HepG2 (cell line): ENCODE measurements around the gene TMEM190. TPM values are rescaled to one million over a fixed set of nuclear protein-coding genes. Genes with fewer than 3 reads are reported as not detected.

Experiments used
- ATF2 ChIP-seq: sonication (generic); formaldehyde crosslinking; IDR thresholded peaks from 2 replicates; pipeline ENCODE4 v1.4.0; 2020; ENCODE audit warnings: missing genetic modification reagents
- CC2D1A ChIP-seq: sonication (generic); formaldehyde crosslinking; IDR thresholded peaks from 2 replicates; pipeline ENCODE4 v1.8.1; 2023; ENCODE audit warnings: mild to moderate bottlenecking, missing genetic modification reagents
- ELF3 ChIP-seq: IDR thresholded peaks from 2 replicates; pipeline ENCODE4 v1.6.1; 2016; ENCODE audit warnings: missing genetic modification reagents, missing compliant biosample characterization
- HDAC6 ChIP-seq: fragments of 200-600 bp; sonication (generic); IDR thresholded peaks from 2 replicates; pipeline ENCODE4 v1.7.0; 2017; ENCODE audit warnings: mild to moderate bottlenecking, antibody characterized with exemption, low read length, low read depth
- HNF4A ChIP-seq: sonication (generic); formaldehyde crosslinking; IDR thresholded peaks from 2 replicates; pipeline ENCODE4 v1.4.0; 2020; ENCODE audit warnings: missing genetic modification reagents
- JUN ChIP-seq: sonication (generic); formaldehyde crosslinking; IDR thresholded peaks from 2 replicates; pipeline ENCODE4 v1.4.0; 2020; ENCODE audit warnings: mild to moderate bottlenecking, missing genetic modification reagents
- MXD4 ChIP-seq: IDR thresholded peaks from 2 replicates; pipeline ENCODE4 v1.6.1; 2016; ENCODE audit warnings: mild to moderate bottlenecking, missing biosample characterization, missing genetic modification reagents
- REL ChIP-seq: sonication (generic); formaldehyde crosslinking; conservative IDR thresholded peaks from 2 replicates; pipeline ENCODE4 v1.8.0; 2022; ENCODE audit warnings: mild to moderate bottlenecking, missing genetic modification reagents, moderate library complexity
- REXO4 ChIP-seq: sonication (generic); formaldehyde crosslinking; IDR thresholded peaks from 2 replicates; pipeline ENCODE4 v1.8.0; 2022; ENCODE audit warnings: missing genetic modification reagents, mild to moderate bottlenecking, borderline replicate concordance
- RNF2 ChIP-seq: fragments of 450-650 bp; conservative IDR thresholded peaks from 2 replicates; pipeline ENCODE4 v1.6.1; 2016; ENCODE audit warnings: low read depth
- SIN3A ChIP-seq: IDR thresholded peaks from 2 replicates; pipeline ENCODE4 v1.6.1; 2011; ENCODE audit warnings: low read depth, mild to moderate bottlenecking, control low read depth, low read length, borderline replicate concordance
- SNAI1 ChIP-seq: sonication (generic); formaldehyde crosslinking; IDR thresholded peaks from 2 replicates; pipeline ENCODE4 v1.5.0; 2020; ENCODE audit warnings: mild to moderate bottlenecking, missing genetic modification reagents, borderline replicate concordance
- STAT5B ChIP-seq: sonication (generic); formaldehyde crosslinking; IDR thresholded peaks from 2 replicates; pipeline ENCODE4 v1.4.0; 2020; ENCODE audit warnings: missing genetic modification reagents
- TBX2 ChIP-seq: sonication (generic); formaldehyde crosslinking; IDR thresholded peaks from 2 replicates; pipeline ENCODE4 v1.5.0; 2020; ENCODE audit warnings: missing genetic modification reagents, mild to moderate bottlenecking, borderline replicate concordance
- TFDP2 ChIP-seq: sonication (generic); formaldehyde crosslinking; IDR thresholded peaks from 2 replicates; pipeline ENCODE4 v1.4.0; 2020; ENCODE audit warnings: missing genetic modification reagents
- THAP9 ChIP-seq: sonication (generic); formaldehyde crosslinking; IDR thresholded peaks from 2 replicates; pipeline ENCODE4; 2020; ENCODE audit warnings: missing genetic modification reagents, mild to moderate bottlenecking, borderline replicate concordance
- TOPORS ChIP-seq: sonication (generic); formaldehyde crosslinking; IDR thresholded peaks from 2 replicates; pipeline ENCODE4 v1.8.0; 2023; ENCODE audit warnings: mild to moderate bottlenecking, missing genetic modification reagents
- ZC3H13 ChIP-seq: sonication (generic); formaldehyde crosslinking; IDR thresholded peaks from 2 replicates; pipeline ENCODE4 v1.8.1; 2023; ENCODE audit warnings: mild to moderate bottlenecking, missing genetic modification reagents, moderate library complexity
- ZFAT ChIP-seq: sonication (generic); formaldehyde crosslinking; conservative IDR thresholded peaks from 2 replicates; pipeline ENCODE4 v1.8.1; 2023; ENCODE audit warnings: missing genetic modification reagents, inconsistent platforms
- ZNF101 ChIP-seq: sonication (generic); formaldehyde crosslinking; IDR thresholded peaks from 2 replicates; pipeline ENCODE4 v1.4.0; 2020; ENCODE audit warnings: mild to moderate bottlenecking, low read depth, missing genetic modification reagents, borderline replicate concordance
- ZNF432 ChIP-seq: sonication (generic); formaldehyde crosslinking; IDR thresholded peaks from 2 replicates; pipeline ENCODE4 v1.5.0; 2020; ENCODE audit warnings: missing genetic modification reagents, mild to moderate bottlenecking, borderline replicate concordance
- ZNF567 ChIP-seq: sonication (generic); formaldehyde crosslinking; IDR thresholded peaks from 2 replicates; pipeline ENCODE4 v1.8.1; 2023; ENCODE audit warnings: mild to moderate bottlenecking, missing genetic modification reagents, borderline replicate concordance
- ZNF615 ChIP-seq: sonication (generic); formaldehyde crosslinking; IDR thresholded peaks from 2 replicates; pipeline ENCODE4 v1.5.0; 2020; ENCODE audit warnings: mild to moderate bottlenecking, missing genetic modification reagents, borderline replicate concordance
- ZSCAN30 ChIP-seq: sonication (generic); formaldehyde crosslinking; IDR thresholded peaks from 2 replicates; pipeline ENCODE4 v1.5.0; 2020; ENCODE audit warnings: mild to moderate bottlenecking, missing genetic modification reagents
- ZUFSP ChIP-seq: sonication (generic); formaldehyde crosslinking; IDR thresholded peaks from 2 replicates; pipeline ENCODE4 v1.9.0; 2021; ENCODE audit warnings: missing genetic modification reagents, mild to moderate bottlenecking, borderline replicate concordance
- polyA plus RNA-seq, 8 experiments: library from polyadenylated mRNA; depleted of rRNA in 3 of 8; stranded (reverse) in 7 of 8; unstranded in 1 of 8; fragments of >200 nt; fragmentation: Illumina TruSeq in 4 of 8; extraction: Trizol in 4 of 8; gene quantifications; 2 replicates each; pipeline versions ENCODE4 v1.2.1 to v1.2.3, GENCODE V29; 2011 to 2016; ENCODE audit warnings: low read depth in 4 of 8, missing spikeins in 1 of 8, mixed read lengths in 1 of 8; ENCODE audit not compliant: insufficient read depth in 1 of 8
- total RNA-seq, 5 experiments: library from RNA; depleted of rRNA; stranded (reverse); fragments of >200 nt; fragmentation: Illumina TruSeq; extraction: Trizol; gene quantifications; 2 replicates each; pipeline ENCODE4 v1.2.3, GENCODE V29; 2016; ENCODE audit warnings: low read depth in 1 of 5

Gene TMEM190
- total and polyA plus RNA-seq, 2 of the 13 experiments (the other 11 are each of a cell fraction or from before 2014, with no cell fraction given), result 0.35 to 0.83 TPM

- TF ChIP-seq THAP9 (CRISPR knock-in tag) (peak; percentile 66; the same call in 1 of the 2 replicates), ELF3 (CRISPR knock-in tag) (peak; percentile 67), ZFAT (CRISPR knock-in tag) (no peak), STAT5B (CRISPR knock-in tag) (no peak), RNF2 (no peak), ZC3H13 (no peak), ZUFSP (CRISPR knock-in tag) (no peak), JUN (no peak; the same call in 1 of the 2 replicates), ATF2 (CRISPR knock-in tag) (peak; percentile 95), ZNF101 (CRISPR knock-in tag) (no peak), SIN3A (no peak), REXO4 (CRISPR knock-in tag) (no peak), SNAI1 (CRISPR knock-in tag) (0 out of 2 replicates have a peak, but pooled peaks have one; percentile 42), CC2D1A (no peak), ZNF615 (CRISPR knock-in tag) (no peak), TFDP2 (CRISPR knock-in tag) (0 out of 2 replicates have a peak, but pooled peaks have one; percentile 16), TOPORS (no peak), ZSCAN30 (CRISPR knock-in tag) (0 out of 2 replicates have a peak, but pooled peaks have one; percentile 29), ZNF567 (CRISPR knock-in tag) (no peak), ZNF432 (CRISPR knock-in tag) (no peak), REL (CRISPR knock-in tag) (no peak), TBX2 (CRISPR knock-in tag) (peak; percentile 17; the same call in 1 of the 2 replicates), MXD4 (CRISPR knock-in tag) (peak; percentile 55; the same call in 1 of the 2 replicates), HDAC6 (no peak), HNF4A (CRISPR knock-in tag) (peak; percentile 95)
Observed at GRCh38 chr19:55333870-55334269, 42.8 kb upstream of the TMEM190 start (continued).
